ENCODE data around the gene TOR2A. TPM values are rescaled to one million over a fixed set of nuclear protein-coding genes. Genes with fewer than 3 reads are reported as not detected.
A peak's percentile ranks its signal among the peaks of the same experiment; 100 is the strongest.

The TOR2A gene
- total RNA-seq, 2 donors from 2014 or later, result 4.9 to 8.2 TPM

DNA sequence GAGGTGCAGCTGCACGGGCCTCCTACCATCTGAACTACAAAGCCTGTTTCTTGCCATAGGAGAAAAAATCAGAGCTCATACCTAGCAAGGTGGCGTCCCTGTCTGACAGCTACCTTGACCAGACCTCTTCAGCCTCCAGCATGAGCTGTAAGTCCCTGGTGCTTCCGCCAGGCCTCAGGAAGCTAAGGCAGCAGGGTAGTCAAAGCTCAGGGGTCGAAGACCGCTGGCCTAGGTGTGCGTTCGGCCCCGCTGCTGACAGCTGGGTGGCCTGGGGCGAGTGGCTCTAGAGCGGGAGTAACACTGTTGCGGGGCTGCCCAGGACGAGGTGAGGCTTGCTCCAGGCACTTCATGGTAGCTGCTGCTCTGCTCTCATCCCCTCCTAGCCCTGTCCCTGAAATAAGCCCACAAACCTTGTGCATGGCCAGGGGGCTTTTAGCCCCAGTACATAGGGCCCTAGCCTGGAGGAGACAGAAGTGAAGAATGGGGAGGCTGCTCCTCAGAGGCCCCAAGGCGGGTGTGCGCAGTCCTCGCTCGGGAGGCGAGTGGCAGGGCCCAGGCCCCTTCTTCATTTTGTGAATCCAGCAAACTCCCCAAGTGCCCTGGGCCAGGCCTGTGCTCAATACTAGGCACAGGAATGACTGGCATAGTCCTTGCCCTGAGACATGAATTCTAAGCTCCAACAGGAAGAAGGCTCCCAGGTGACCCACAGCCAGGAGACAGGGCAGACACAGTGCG lies 5.4 kb downstream of the TOR2A start:
- no peak for DNase-seq (ENCODE audit: low spot score)
- intact Hi-C loops (cut with DNase I), result loop anchor here (5.0 to 10.0 kb wide), 5 partner anchors 135 to 225 kb away; no protein-coding TSS in a partner anchor

DNA sequence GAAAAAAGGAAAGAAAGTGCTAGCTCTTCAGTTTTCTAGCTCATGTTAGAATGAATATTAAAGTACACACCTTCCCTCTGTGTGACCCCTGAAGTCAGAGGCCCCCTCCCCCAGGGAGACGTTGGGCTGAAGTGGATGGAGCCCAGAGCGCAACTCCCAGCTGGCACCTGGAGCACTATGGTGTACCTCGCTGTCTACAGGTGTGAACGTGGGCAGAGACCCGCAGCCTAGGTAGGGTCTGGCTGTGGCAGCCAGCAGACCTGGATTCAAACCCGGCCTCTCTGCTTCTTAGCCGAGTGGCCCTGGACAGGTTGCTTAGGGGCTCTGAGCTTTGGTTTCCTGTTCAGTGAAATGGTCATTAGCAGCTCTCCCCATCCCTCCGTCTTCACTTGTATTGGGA lies 6.3 kb downstream of the TOR2A start:
- intact Hi-C loops (cut with DNase I), result loop anchor here in 1 of 2 donors (10.0 kb wide), 1 partner anchor 224 kb away; no protein-coding TSS in a partner anchor
- DNase-seq (ENCODE audit: low spot score), result peak; percentile 59

DNA sequence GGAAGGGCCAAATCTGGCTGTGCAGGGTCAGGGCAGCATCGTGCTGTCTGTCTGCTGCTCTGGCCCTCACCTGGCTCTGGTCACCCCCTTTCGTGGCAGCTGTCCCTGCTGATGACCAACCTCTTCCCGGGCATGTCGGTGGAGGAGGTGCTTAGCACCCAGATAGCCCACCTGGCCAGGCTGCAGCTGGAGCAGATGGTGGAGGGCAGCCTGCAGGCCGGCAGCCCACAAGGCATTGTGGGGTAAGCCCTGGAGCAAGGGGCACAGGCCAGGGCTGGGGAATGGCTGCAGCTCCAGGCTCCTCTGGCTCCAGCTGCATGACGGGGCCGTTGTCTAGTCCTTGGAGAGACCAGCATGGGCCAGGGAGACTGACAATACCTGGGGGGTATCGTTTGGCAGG lies 8.2 kb downstream of the TOR2A start:
- DNase-seq (ENCODE audit: low spot score), result no peak
- intact Hi-C loops (cut with DNase I), result loop anchor here in 1 of 2 donors (10.0 kb wide), 1 partner anchor 222 kb away; no protein-coding TSS in a partner anchor

DNA sequence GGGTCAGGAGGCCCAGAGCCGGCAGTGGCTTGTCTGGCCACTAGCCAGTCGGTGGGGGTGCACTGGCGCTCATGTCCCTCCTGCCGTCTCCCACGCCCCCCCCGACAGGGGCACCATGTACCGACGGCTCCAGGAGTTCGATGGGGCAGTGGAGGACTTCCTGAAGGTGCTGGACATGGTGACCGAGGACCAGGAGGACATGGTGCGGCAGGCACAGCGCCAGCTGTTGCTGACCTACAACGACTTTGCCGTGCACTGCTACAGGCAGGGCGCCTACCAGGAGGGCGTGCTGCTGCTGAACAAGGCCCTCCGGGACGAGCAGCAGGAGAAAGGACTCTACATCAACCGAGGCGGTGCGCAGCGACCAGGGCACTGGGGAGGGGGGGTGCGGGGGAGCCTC lies 11.1 kb downstream of the TOR2A start:
- intact Hi-C loops (cut with DNase I), result loop anchor here in 1 of 2 donors (5.0 to 10.0 kb wide), 2 partner anchors 117 to 219 kb away; no protein-coding TSS in a partner anchor
- DNase-seq (ENCODE audit: low spot score), result no peak

DNA sequence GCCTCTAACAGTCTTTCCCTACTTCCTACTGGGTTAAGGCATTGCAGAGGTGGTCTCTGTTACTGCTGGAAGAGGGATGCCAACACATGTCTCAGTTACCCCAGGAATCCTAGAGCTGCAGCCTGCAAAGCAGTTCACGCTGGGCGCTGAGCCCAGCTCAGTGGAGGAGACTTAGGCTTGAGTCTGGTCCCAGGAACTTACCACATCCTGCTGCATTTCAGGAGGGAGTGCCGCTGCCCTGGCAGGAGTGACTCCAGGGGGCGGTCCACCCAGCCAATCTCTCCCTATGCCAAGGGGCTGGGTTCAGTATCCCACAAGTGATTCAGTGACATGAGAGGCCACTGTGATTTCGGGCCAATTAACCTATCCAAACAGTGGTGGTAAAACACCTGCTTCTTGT lies 11.7 kb downstream of the TOR2A start:
- DNase-seq (ENCODE audit: low spot score), result no peak
- intact Hi-C loops (cut with DNase I), result loop anchor here in 1 of 2 donors (5.0 to 10.0 kb wide), 2 partner anchors 116 to 219 kb away; no protein-coding TSS in a partner anchor

DNA sequence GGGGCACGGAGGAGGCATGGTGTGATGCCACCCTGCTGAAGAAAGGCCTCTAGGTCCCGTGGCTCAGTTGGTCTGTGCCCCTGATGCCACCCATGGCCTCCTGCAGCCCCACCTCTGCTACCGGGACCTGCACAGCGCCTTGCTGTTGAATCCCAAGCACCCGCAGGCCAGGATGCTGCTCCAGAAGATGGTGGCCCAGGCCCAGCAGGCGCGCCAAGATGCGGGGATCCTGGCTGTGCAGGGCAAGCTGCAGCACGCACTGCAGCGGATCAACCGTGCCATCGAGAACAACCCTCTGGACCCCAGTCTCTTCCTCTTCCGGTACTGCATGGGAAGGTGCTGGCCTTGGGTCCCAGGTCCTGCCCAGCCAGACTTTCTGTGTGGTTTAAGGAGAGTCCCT lies 12.1 kb downstream of the TOR2A start:
- no peak for DNase-seq (ENCODE audit: low spot score)
- intact Hi-C loops (cut with DNase I), result loop anchor here in 1 of 2 donors (5.0 to 10.0 kb wide), 2 partner anchors 116 to 218 kb away; no protein-coding TSS in a partner anchor

DNA sequence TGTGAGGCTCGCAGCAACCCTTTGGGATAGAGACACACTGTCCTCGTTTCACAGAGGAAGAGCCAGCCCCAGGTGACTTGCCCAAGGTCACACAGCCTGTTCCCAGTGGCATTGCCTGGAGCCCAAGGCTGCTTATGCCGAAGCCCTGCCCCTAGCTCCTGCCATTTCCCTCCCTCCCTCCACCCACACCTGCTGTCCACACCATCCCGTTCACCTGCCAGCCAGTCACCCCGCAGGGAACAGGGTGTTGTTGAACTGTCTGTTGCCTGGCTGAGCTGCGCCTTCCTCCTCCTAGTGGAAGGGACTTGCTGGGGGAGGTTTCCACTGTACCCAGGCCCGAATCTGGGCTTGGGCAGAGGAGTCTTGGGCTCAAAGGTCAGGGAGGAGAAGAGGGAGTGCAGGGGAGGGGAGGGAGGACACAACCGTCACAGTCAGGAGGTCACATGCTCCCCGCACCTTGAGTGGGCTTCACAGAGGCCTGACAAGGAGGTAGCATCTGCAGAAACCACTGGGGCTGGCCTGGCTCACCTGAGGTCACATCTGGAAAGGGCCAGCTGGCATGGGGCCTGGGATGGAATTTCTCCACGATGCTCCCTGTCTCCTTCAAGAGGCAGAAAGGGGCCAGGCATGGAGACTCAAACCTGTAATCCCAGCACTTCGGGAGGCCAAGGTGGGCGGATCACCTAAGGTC lies 12.9 kb downstream of the TOR2A start:
- intact Hi-C loops (cut with DNase I), result loop anchor here in 1 of 2 donors (5.0 to 10.0 kb wide), 2 partner anchors 115 to 217 kb away; no protein-coding TSS in a partner anchor
- no peak for DNase-seq (ENCODE audit: low spot score)

DNA sequence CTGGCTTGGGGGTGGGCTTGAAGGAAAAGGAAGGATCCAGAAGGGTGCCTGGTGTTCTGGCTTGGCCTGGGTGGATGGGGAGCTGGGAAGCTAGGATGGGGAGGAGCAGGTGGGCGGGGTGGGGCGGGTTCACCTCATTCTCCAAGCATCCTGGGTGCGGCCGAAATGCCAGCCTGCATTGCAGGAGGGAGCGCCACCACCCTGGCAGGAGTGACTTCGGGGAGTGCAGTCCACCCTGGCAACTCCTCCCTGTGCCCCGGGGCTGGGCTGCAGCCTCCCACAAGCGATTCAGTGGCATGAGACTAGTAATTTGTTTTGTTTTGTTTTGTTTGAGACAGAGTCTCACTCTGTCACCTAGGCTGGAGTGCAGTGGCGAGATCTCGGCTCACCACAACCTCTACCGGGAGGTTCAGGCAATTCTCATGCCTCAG lies 13.7 kb downstream of the TOR2A start:
- intact Hi-C loops (cut with DNase I), result loop anchor here in 1 of 2 donors (5.0 to 10.0 kb wide), 2 partner anchors 114 to 217 kb away; no protein-coding TSS in a partner anchor
- no peak for DNase-seq (ENCODE audit: low spot score)

DNA sequence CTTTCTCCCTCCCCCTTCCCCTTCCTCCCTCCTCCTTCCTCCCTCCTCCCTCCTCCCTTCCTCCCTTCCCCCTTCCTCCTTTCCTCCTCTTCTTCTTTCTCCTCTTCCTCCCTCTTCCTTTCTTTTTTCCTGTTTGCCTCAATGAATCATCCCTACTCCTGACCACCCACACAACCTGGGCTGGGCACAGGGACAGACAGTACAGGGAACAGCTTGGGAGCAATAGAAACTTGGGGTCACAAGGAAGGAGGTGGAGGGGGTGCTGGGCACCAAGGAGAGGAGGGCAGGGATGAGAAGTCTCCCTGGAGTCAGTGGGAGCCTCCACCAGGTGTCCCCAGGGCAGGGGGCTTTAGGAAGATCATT lies 14.2 kb downstream of the TOR2A start:
- intact Hi-C loops (cut with DNase I), result loop anchor here in 1 of 2 donors (5.0 to 10.0 kb wide), 2 partner anchors 114 to 216 kb away; no protein-coding TSS in a partner anchor
- no peak for DNase-seq (ENCODE audit: low spot score)

DNA sequence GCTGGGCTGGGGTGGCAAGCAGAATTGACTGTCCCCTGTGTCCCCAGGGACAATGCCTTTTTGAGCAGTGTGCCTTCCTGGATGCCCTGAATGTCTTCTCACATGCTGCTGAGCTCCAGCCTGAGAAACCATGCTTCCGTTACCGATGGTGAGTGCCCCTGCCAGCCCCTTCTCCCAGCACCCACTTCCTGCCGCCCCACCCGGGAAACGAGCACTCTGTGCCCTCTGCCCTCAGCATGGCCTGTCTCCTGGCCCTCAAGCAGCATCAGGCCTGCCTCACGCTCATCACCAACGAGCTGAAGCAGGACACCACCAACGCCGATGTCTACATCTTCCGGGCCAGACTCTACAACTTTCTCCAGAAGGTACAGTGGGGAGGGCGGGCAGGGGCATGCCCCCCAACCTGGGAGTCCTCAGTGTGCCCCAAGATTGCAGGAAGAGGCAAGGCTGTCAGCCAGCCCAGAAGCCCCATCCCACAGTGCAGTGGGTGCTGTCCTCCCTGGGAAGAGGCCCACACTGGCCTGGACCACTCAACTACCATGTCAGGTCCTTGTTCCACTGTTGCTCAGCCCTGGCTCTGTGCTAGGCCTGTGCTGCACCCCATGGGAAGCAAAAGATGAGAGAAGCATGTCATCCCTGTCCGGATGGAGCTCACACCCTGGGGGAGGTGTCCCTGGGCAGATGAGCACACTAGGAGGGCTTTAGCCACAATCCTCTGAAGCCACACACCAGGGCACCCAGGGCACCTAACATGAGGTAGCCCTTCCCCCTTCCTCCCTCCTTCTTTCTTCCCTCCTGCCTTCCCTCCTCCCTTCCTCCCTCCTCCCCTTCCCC lies 14.8 kb downstream of the TOR2A start:
- DNase-seq (ENCODE audit: low spot score), result peak; percentile 65

DNA sequence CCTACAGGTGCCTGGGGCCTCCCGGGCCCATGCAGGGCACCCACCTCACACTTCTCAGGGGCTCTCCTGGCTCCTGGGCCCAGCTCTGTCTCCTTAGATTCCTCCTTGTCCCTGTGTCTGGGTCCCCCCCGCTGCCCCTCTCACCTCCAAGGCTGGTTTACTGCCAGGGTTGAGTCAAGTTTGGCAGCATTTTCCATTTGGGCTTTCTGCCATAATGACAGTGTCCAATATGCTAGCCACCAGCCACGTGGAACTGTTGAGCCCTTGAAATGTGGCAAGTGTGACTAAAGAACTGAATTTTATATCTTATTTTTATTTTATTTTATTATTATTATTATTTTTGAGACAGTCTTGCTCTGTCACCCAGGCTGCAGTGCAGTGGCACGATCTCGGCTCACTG lies 17.3 kb downstream of the TOR2A start:
- intact Hi-C loops (cut with DNase I), result no loop called here
- no peak for DNase-seq (ENCODE audit: low spot score)

More for the DNA sequence above, 14.8 kb downstream of the TOR2A start:
- intact Hi-C loops (cut with DNase I), result loop anchor here in 1 of 2 donors (5.0 to 10.0 kb wide), 2 partner anchors 113 to 215 kb away; no protein-coding TSS in a partner anchor

DNA sequence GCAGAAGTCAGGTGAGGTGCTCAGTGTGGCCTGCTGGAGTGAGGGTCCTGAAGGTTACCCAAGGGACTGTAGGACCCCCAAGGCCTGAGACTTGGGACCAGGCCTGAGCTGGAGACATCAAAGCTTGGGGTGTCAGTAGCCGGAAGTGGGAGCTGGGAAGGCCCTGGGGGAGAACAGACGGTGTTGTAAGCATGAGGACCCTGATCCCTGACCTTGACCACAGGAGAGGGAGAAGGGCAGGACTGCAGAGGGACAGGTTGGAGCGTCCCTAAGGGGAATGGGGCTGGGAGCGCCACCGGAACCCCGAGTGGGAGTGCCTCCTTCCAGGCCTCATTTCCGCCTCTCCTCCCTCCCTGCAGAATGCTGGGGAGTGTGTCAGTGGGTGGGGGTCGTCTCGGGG lies 18.7 kb downstream of the TOR2A start:
- no peak for DNase-seq (ENCODE audit: low spot score)
- intact Hi-C loops (cut with DNase I), result no loop called here

DNA sequence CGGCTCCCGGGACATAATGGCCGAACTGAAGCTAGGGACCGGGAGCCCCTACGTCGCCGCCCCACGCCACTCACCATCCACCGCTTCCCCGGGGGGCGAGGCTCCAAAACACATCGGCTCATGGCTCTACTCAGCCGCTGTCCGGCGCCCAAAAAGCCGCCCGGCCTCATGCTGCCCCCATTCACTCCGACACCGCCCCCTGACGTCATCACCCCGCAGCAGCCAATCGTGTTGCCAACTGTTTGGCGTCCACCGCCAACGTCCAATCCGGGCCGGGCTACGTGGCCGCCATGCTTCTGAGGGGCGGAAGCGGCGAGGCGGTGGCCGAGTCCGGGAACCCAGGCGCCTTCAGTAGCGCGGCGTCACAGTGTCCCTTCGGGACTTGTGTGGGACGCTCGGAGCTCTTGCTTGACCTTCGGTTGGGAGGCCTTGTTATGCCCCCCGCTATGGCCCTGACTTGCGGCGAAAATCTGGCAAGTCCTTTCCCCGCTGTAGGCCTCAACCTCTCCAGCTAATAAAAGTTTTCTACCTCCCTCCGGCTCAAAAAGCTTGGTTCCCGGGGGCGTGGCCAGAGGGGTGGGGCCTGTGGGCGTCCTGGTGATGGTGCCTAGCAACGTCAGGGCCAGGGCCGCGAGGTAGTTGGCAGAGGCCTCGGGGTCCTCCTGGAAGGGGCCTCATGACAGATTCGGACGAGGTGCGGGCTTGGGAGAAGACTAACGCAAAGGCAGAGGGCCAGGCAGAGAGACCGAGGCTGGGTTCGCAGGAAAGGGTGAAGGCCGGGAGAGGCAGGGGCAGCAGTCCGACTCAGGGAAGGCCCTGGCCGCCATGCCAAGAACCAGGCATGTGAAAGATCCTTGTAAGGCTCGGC lies 19.4 kb downstream of the TOR2A start, which contains the start of the genes PTRH1 and TTC16:
Gene PTRH1, minus strand, starts transcription at position 194 of the 868 bp plus-strand sequence. Its CDS starts 24 bp downstream, at position 170.
Gene TTC16, plus strand, starts transcription at position 610 of the 868 bp plus-strand sequence. Its CDS starts 67 bp downstream, at position 677.
- intact Hi-C loops (cut with DNase I), result no loop called here
- peak; percentile 99 for DNase-seq (ENCODE audit: low spot score)

DNA sequence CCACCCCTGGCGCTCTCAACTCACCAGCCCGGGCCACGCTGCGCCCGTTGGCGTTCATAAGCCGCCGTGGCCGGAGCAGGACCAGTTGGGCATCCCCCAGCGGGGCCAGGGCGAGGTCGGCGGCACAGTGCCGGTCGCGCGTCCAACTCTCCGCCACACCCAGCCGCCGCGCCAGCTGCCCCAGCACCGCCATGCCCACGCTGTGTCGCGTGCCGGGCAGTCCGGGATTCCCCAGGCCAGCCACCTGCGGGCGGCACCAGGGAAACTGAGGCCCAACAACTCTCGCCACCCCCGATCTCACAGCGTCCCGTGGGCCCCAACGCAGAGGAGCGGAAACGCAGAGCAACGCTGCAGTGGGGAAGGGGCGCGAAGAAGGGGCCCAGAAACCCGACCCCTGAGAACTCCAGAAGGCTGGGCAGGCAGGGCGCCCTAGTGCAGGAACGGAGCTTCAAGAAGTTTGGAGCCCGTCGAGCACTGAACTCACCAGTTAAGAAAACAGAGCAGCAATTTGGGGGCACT lies 20.1 kb downstream of the TOR2A start:
- no peak for DNase-seq (ENCODE audit: low spot score)
- intact Hi-C loops (cut with DNase I), result loop anchor here in 1 of 2 donors (5.0 kb wide), 1 partner anchor 283 kb away; no protein-coding TSS in a partner anchor

DNA sequence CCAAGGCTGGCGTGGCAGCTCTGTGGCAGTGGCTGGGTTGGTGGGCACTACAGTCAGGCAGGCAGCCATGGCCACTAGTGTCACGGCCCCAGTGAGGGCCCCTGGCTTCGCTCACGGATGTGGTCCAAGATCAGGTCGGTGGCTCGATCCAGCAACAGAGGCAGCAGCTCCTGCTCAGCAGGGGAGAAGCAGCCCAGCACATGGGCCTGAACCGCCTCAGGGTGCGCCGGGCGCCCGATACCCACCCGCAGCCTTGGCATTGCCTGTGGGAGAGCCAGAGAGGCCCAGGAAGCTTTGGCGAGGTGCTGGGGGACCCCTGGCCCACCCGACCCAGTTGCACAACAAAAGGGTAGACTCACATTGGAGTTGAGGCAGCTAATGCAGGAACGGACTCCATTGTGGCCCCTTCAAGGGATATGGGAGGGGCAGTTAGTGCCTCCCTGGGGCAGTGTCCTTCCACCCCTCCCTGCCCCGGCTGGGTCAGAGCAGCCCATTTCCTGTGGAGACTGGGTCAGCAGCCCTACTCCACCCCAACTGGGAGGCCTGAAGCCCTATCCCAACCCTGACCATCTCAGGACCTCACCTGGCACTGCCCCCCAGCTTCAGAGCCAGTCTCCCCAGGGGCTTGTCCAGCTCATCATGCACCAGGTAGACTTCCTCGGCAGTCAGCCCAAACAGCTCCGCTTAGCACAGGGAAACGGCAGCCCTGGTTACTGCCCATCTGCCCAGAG lies 20.9 kb downstream of the TOR2A start:
- intact Hi-C loops (cut with DNase I), result loop anchor here in 1 of 2 donors (5.0 kb wide), 1 partner anchor 282 kb away; no protein-coding TSS in a partner anchor
- DNase-seq (ENCODE audit: low spot score), result peak; percentile 55

DNA sequence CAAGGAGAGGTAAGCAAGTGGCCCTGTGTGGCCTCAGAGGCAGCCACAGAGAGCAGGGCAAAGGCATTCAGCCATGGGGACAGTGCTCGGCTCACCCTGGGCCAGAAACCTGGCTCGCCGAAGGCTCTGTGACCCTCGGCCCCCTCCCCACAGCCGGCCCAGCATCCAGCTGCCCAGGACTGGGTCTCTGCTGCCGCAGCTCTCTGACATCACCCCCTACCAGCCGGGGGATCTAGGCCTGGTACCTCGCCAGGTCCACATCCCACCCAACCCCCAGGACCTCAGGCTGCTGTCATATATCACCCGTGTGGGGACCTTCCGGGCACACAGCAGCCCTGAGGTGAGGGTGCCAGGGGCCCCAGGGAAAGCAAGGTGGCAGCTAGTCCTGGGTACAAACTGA lies 22.2 kb downstream of the TOR2A start:
- intact Hi-C loops (cut with DNase I), result loop anchor here in 1 of 2 donors (5.0 kb wide), 1 partner anchor 281 kb away; no protein-coding TSS in a partner anchor

DNA sequence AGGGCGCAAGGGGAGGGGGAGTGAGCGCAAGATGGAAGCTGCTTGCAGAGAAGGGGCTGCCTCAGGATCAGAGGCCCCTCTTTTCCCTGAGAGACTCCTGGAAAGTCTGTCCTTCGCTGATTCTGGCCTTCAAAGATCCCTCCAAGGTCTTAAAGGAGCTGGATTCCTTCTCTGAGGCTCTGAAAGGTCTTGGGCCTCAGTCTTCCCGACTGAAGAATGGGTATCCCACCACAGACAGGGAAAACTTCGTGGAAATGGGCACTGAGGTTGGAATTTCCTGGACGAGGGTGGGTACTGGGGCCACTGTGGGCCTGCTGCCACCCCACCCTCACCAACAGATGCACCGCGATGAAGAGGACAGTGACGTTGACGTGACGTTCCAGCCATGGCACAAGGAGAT lies 22.7 kb downstream of the TOR2A start:
- DNase-seq (ENCODE audit: low spot score), result no peak
- intact Hi-C loops (cut with DNase I), result loop anchor here in 1 of 2 donors (5.0 kb wide), 1 partner anchor 280 kb away; no protein-coding TSS in a partner anchor

More for the DNA sequence above, 22.2 kb downstream of the TOR2A start:
- no peak for DNase-seq (ENCODE audit: low spot score)
